A549 (cell line): ENCODE data around the gene ENTR1. TPM values are rescaled to one million over a fixed set of nuclear protein-coding genes. Genes with fewer than 3 reads are reported as not detected.
A peak's percentile ranks its signal among the peaks of the same experiment; 100 is the strongest.

ENCODE experiments used
- ATAC-seq, 2 experiments: fragments of 200-7000 bp in 1 of 2; fragments of >200 bp in 1 of 2; cut with Nextera tagmentation in 1 of 2; cut with Tn5 transposase in 1 of 2; 3 replicates each; pipeline versions ENCODE4 v1.8.0 to v1.9.1; 2018 to 2020; ENCODE audit warnings: mild to moderate bottlenecking in 1 of 2, moderate library complexity in 1 of 2
- CTCF ChIA-PET: fragments of 300-600 bp; sonication (Branson Sonifier 250); formaldehyde crosslinking; extraction: SDS; loops from one replicate; lab custom pipeline; 2021; ENCODE audit warnings: antibody characterized with exemption, inconsistent platforms; lab: Yijun Ruan, JAX
- POLR2A ChIA-PET: fragments of 350-600 bp; formaldehyde crosslinking; extraction: SDS; loops from one replicate; lab custom pipeline; 2021; ENCODE audit warnings: antibody characterized with exemption, inconsistent platforms; lab: Yijun Ruan, JAX
- DNase-seq, 2 experiments: peaks; one replicate each; pipeline versions ENCODE4 v3.0.0 to v3.0.0-alpha.2; 2011 to 2016; ENCODE audit warnings: low read depth in 1 of 2, low spot score in 1 of 2
- FAIRE-seq: peaks from 2 replicates; lab custom pipeline; 2011; peaks lifted over from hg19 to GRCh38; lab: Jason Lieb, UNC
- H3K27ac ChIP-seq, 2 experiments: fragments of >200 bp; sonication (Bioruptor Twin); formaldehyde crosslinking; 3 replicates each; pipeline ENCODE4 v1.5.1; 2016 to 2017
- H3K4me1 ChIP-seq: fragments of >200 bp; sonication (Bioruptor Twin); formaldehyde crosslinking; 3 replicates; pipeline ENCODE4 v1.6.1; 2016
- H3K4me2 ChIP-seq: fragments of >200 bp; sonication (Bioruptor Twin); formaldehyde crosslinking; 3 replicates; pipeline ENCODE4 v1.6.1; 2016
- H3K4me3 ChIP-seq: fragments of >200 bp; sonication (Bioruptor Twin); formaldehyde crosslinking; 3 replicates; pipeline ENCODE4 v1.5.1; 2016
- H3K9me3 ChIP-seq: fragments of >200 bp; sonication (Bioruptor Twin); formaldehyde crosslinking; 3 replicates; pipeline ENCODE4 v1.6.1; 2016
- BCL3 ChIP-seq: fragments of >200 bp; sonication (Bioruptor Twin); formaldehyde crosslinking; IDR thresholded peaks from 3 replicates; pipeline ENCODE4 v1.6.1; 2016
- BHLHE40 ChIP-seq: IDR thresholded peaks from 2 replicates; pipeline ENCODE4 v1.6.1; 2012; ENCODE audit warnings: low read depth, low read length, inconsistent platforms
- CBX2 ChIP-seq: fragments of 200-600 bp; sonication (generic); IDR thresholded peaks from 2 replicates; pipeline ENCODE4 v1.6.1; 2016; ENCODE audit warnings: low read depth, mild to moderate bottlenecking, borderline replicate concordance
- CEBPB ChIP-seq, 2 experiments: fragments of >200 bp in 1 of 2; sonication (Bioruptor Twin) in 1 of 2; formaldehyde crosslinking in 1 of 2; IDR thresholded peaks; 2 replicates each; pipeline ENCODE4 v1.6.1; 2012 to 2016
- CHD2 ChIP-seq: fragments of 150-350 bp; IDR thresholded peaks from 2 replicates; pipeline ENCODE4 v1.6.1; 2014; ENCODE audit warnings: low read length; ENCODE audit not compliant: partially characterized antibody
- CHD4 ChIP-seq: fragments of 200-600 bp; sonication (generic); IDR thresholded peaks from 2 replicates; pipeline ENCODE4 v1.6.1; 2016; ENCODE audit warnings: antibody characterized with exemption, mild to moderate bottlenecking, borderline replicate concordance
- EP300 ChIP-seq, 2 experiments: fragments of >200 bp; sonication (Bioruptor Twin); formaldehyde crosslinking; IDR thresholded peaks; 2 replicates in 1 of 2; 3 replicates in 1 of 2; pipeline ENCODE4 v1.6.1; 2016 to 2017
- ESRRA ChIP-seq: fragments of 150-350 bp; IDR thresholded peaks from 2 replicates; pipeline ENCODE4 v1.6.1; 2014; ENCODE audit warnings: mild to moderate bottlenecking, low read length, borderline replicate concordance
- HDAC2 ChIP-seq: fragments of 200-600 bp; sonication (generic); IDR thresholded peaks from 2 replicates; pipeline ENCODE4 v1.6.1; 2016
- HES2 ChIP-seq: fragments of >200 bp; sonication (Bioruptor Twin); formaldehyde crosslinking; IDR thresholded peaks from 2 replicates; pipeline ENCODE4 v1.6.1; 2016
- HEYL ChIP-seq: fragments of 250-450 bp; sonication (Bioruptor Pico); IDR thresholded peaks from 2 replicates; pipeline ENCODE4 v1.8.0; 2021; ENCODE audit warnings: mild to moderate bottlenecking, moderate library complexity
- HOXB13 ChIP-seq: fragments of 250-450 bp; sonication (Bioruptor Pico); IDR thresholded peaks from 2 replicates; pipeline ENCODE4 v1.5.0; 2020; ENCODE audit warnings: low read depth, mild to moderate bottlenecking, moderate library complexity
- HOXB5 ChIP-seq: fragments of 250-450 bp; sonication (Bioruptor Pico); IDR thresholded peaks from 2 replicates; pipeline ENCODE4 v1.5.0; 2020; ENCODE audit warnings: mild to moderate bottlenecking, moderate library complexity
- JUNB ChIP-seq: fragments of >200 bp; sonication (Bioruptor Twin); formaldehyde crosslinking; IDR thresholded peaks from 2 replicates; pipeline ENCODE4 v1.6.1; 2016
- KDM5A ChIP-seq: fragments of 200-600 bp; sonication (generic); IDR thresholded peaks from 2 replicates; pipeline ENCODE4 v1.6.1; 2016; ENCODE audit warnings: antibody characterized with exemption, mild to moderate bottlenecking
- MAX ChIP-seq: IDR thresholded peaks from 2 replicates; pipeline ENCODE4 v1.6.1; 2012
- POLR2A ChIP-seq: IDR thresholded peaks from 2 replicates; pipeline ENCODE4 v1.6.1; 2012; ENCODE audit warnings: mild to moderate bottlenecking, low read length
- POLR2AphosphoS2 ChIP-seq: conservative IDR thresholded peaks from 2 replicates; pipeline ENCODE4 v1.6.1; 2012; ENCODE audit warnings: low read length, improper control_type of control experiment, inconsistent platforms
- RARB ChIP-seq: fragments of 250-450 bp; sonication (Bioruptor Pico); IDR thresholded peaks from 2 replicates; pipeline ENCODE4 v1.8.0; 2021; ENCODE audit warnings: mild to moderate bottlenecking, moderate library complexity
- RCOR1 ChIP-seq: fragments of 150-350 bp; IDR thresholded peaks from 2 replicates; pipeline ENCODE4 v1.6.1; 2014; ENCODE audit warnings: antibody characterized with exemption, low read length, low read depth
- REST ChIP-seq: fragments of 200-600 bp; sonication (generic); IDR thresholded peaks from 2 replicates; pipeline ENCODE4 v1.6.1; 2016; ENCODE audit warnings: antibody characterized with exemption, mild to moderate bottlenecking, moderate library complexity
- SMC3 ChIP-seq: fragments of >200 bp; sonication (Bioruptor Twin); formaldehyde crosslinking; IDR thresholded peaks from 3 replicates; pipeline ENCODE4 v1.6.1; 2018; ENCODE audit warnings: inconsistent platforms
- SREBF2 ChIP-seq: fragments of 450-650 bp; IDR thresholded peaks from 2 replicates; pipeline ENCODE4 v1.6.1; 2014; ENCODE audit warnings: mild to moderate bottlenecking, moderate library complexity
- TFCP2L1 ChIP-seq: fragments of 250-450 bp; sonication (Bioruptor Pico); IDR thresholded peaks from 2 replicates; pipeline ENCODE4 v1.5.0; 2021; ENCODE audit warnings: mild to moderate bottlenecking
- USF2 ChIP-seq: fragments of 450-650 bp; IDR thresholded peaks from 2 replicates; pipeline ENCODE4 v1.6.1; 2014; ENCODE audit warnings: antibody characterized with exemption
- ZC3H11A ChIP-seq: fragments of 450-650 bp; IDR thresholded peaks from 2 replicates; pipeline ENCODE4 v1.6.1; 2014; ENCODE audit warnings: antibody characterized with exemption, mild to moderate bottlenecking
- ZNF302 ChIP-seq: fragments of 250-450 bp; sonication (Bioruptor Pico); IDR thresholded peaks from 2 replicates; pipeline ENCODE4 v1.9.0; 2021; ENCODE audit warnings: inconsistent platforms, mild to moderate bottlenecking, moderate library complexity
- ZSCAN20 ChIP-seq: fragments of 250-450 bp; sonication (Bioruptor Pico); IDR thresholded peaks from 2 replicates; pipeline ENCODE4 v1.8.0; 2022; ENCODE audit warnings: mild to moderate bottlenecking, moderate library complexity
- WGBS: methylation state at CpG from one replicate; pipeline ENCODE4 v1.1.6; 2017; ENCODE audit errors: missing lambda C conversion rate; 5-methylcytosine and 5-hydroxymethylcytosine counted together
- polyA plus RNA-seq, 4 experiments: library from polyadenylated mRNA; depleted of rRNA in 3 of 4; stranded (reverse); fragments of >200 nt; fragmentation: RNase III in 1 of 4; extraction: RNeasy Plus Mini Kit Qiagen cat#74134 plus additional on column Dnase treatment in 1 of 4; gene quantifications; 2 replicates in 3 of 4; 3 replicates in 1 of 4; pipeline ENCODE4 v1.2.3, GENCODE V29; 2011 to 2017

The ENTR1 gene
- polyA plus RNA-seq, 2 of the 4 experiments (the other 2 are of a cell fraction), result 63.8 to 75.8 TPM

- no peak for TF ChIP-seq CBX2
Measured at GRCh38 chr9:136358016-136358415, 52.4 kb downstream of the ENTR1 start (continued).

GRCh38 chr9:136357202-136357725 is 53.1 kb downstream of the ENTR1 start:
- no peak overlapping the region for H3K4me3 ChIP-seq
- no peak for DNase-seq
- H3K9me3 ChIP-seq, result no peaks in the 10 kb centered on the region
- H3K27ac ChIP-seq, result no peak overlapping the region
- no peak for ATAC-seq
- no peak overlapping the region for H3K4me2 ChIP-seq
- ChIA-PET POLR2A (no interaction called here), CTCF (interaction anchor here (1.0 to 3.2 kb wide), 3 partner anchors 12 to 31 kb away, joined by 3 to 12 read pairs (median 5); no protein-coding TSS in a partner anchor)
- TF ChIP-seq SREBF2 (no peak), SMC3 (no peak), HES2 (no peak), MAX (no peak), CHD2 (no peak), ESRRA (no peak), BHLHE40 (no peak), CHD4 (no peak), POLR2A (no peak), HDAC2 (no peak), ZC3H11A (no peak), HOXB5 (CRISPR knock-in tag) (no peak), KDM5A (no peak), HOXB13 (CRISPR knock-in tag) (no peak), ZSCAN20 (CRISPR knock-in tag) (no peak), CEBPB (IDR thresholded peaks at IDR 0.05) (no peak), RARB (CRISPR knock-in tag) (no peak), USF2 (no peak), REST (no peak)
- 93% methylated on average over 18 of the region's 22 CpGs for WGBS
- H3K4me1 ChIP-seq, result peaks cover 27% of the 10 kb centered on the region
- no peak for FAIRE-seq

GRCh38 chr9:136355616-136356557 is 54.5 kb downstream of the ENTR1 start:
- peak overlapping the region in 1 of 2 experiments; percentile 57; a peak in 3 of 6 replicates for H3K27ac ChIP-seq
- H3K4me3 ChIP-seq, result no peak overlapping the region
- FAIRE-seq, result no peak
- ChIA-PET CTCF (interaction anchor here (0.7 to 3.2 kb wide), 4 partner anchors 10 to 137 kb away, joined by 3 to 12 read pairs (median 4); partner anchors contain the start of gene SNAPC4), POLR2A (no interaction called here)
- no peak for DNase-seq
- no peak for TF ChIP-seq HDAC2
- no peak for TF ChIP-seq TFCP2L1 (CRISPR knock-in tag)
- no peak for TF ChIP-seq RARB (CRISPR knock-in tag)
- TF ChIP-seq SREBF2, result no peak
- TF ChIP-seq POLR2AphosphoS2, result no peak
- no peak for TF ChIP-seq EP300 (IDR thresholded peaks at IDR 0.05)
- TF ChIP-seq BCL3, result no peak
- TF ChIP-seq HES2, result no peak
- no peak for TF ChIP-seq ZNF302 (CRISPR knock-in tag)
- no peak for TF ChIP-seq JUNB
- TF ChIP-seq CBX2, result no peak
- TF ChIP-seq RCOR1, result no peak
- TF ChIP-seq HEYL, result no peak
- WGBS, result 71% methylated on average over 32 of the region's 54 CpGs
- H3K4me2 ChIP-seq, result peak overlapping the region; percentile 66
- H3K4me1 ChIP-seq, result peaks cover 27% of the 10 kb centered on the region
- ATAC-seq, result no peak
- no peaks in the 10 kb centered on the region for H3K9me3 ChIP-seq
